Muscle layer of duodenum (tissue), 2 donors: ENCODE data around the gene PRR4.

Experiments used
- H3K27ac ChIP-seq: one replicate; pipeline ENCODE4 v1.7.0; 2013; ENCODE audit warnings: mild to moderate bottlenecking, low read length
- H3K27me3 ChIP-seq: one replicate; pipeline ENCODE4 v1.7.0; 2013; ENCODE audit warnings: low read depth, mild to moderate bottlenecking, control low read depth, low read length
- H3K36me3 ChIP-seq, 2 donors: one replicate each; pipeline ENCODE4 v1.7.0; 2013; ENCODE audit warnings: low read length in 2 of 2, control low read depth in 1 of 2, mild to moderate bottlenecking in 1 of 2; ENCODE audit not compliant: insufficient read depth in 2 of 2, control insufficient read depth in 1 of 2
- H3K4me1 ChIP-seq, 2 donors: one replicate each; pipeline ENCODE4 v1.7.0; 2013; ENCODE audit warnings: low read length in 2 of 2, mild to moderate bottlenecking in 2 of 2, control low read depth in 1 of 2, moderate library complexity in 1 of 2; ENCODE audit not compliant: insufficient read depth in 2 of 2, control insufficient read depth in 1 of 2
- H3K4me3 ChIP-seq, 2 donors: one replicate each; pipeline ENCODE4 v1.7.0; 2013; ENCODE audit warnings: low read length in 2 of 2, low read depth in 1 of 2, mild to moderate bottlenecking in 1 of 2
- H3K9me3 ChIP-seq, 2 donors: one replicate each; pipeline ENCODE4 v1.7.0; 2013; ENCODE audit warnings: low read length in 2 of 2, control low read depth in 1 of 2, mild to moderate bottlenecking in 1 of 2; ENCODE audit not compliant: control insufficient read depth in 1 of 2
- donor health status: healthy.

The PRR4 gene

GRCh38 chr12:10851243-10851858 lies 2.1 kb upstream of the PRR4 start:
- Histone ChIP-seq H3K9me3 (no peaks in the 10 kb centered on the region), H3K27me3 (no peaks in the 10 kb centered on the region), H3K36me3 (peaks cover 0 to 12% of the 10 kb centered on the region in 2 donors), H3K4me1 (no peaks in the 10 kb centered on the region), H3K27ac (no peak overlapping the region), H3K4me3 (no peak overlapping the region)

DNA sequence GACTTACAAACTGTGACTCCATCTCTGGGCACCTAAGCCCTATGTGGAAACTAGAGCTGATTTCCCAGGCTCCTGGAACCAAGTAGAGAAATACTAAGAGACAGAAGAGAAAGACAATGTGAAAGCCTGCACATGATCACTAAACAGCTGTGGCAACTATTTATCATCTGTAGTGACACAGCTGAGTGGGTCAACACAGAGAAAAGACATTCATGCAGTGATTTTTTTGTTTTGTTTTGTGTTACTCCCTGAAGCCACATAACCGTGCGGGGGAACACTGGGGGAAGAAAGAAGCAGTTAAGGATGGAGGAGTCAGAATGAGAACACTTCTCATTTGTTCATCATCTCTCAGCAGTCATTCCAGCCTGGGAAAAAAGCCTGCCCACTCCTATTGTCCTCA lies 1.5 kb downstream of the PRR4 start:
- Histone ChIP-seq H3K27me3 (no peaks in the 10 kb centered on the region), H3K4me1 (no peaks in the 10 kb centered on the region), H3K9me3 (no peaks in the 10 kb centered on the region), H3K36me3 (peaks cover 0 to 10% of the 10 kb centered on the region in 2 donors), H3K4me3 (no peak overlapping the region), H3K27ac (no peak overlapping the region)

DNA sequence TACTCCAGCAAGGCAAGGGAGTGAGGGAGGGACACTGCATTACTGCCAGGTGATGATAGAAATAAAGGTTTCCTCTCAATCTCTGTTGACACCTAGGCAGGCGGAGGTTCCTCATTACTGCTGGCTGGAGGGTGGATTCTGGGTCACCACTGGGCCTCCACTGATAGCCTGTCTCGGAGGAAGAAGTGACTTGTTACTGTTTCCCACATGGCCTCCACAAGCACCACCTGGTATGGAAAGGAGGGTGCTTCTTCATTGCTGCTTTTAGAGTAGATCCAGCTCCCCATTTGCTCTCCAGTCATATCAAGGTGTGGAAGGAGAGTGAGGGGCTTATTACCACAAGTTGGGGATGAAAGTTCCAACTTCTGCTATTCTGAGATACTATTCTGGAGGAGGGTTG lies 6.4 kb downstream of the PRR4 start:
- no peak overlapping the region for H3K4me3 ChIP-seq
- no peaks in the 10 kb centered on the region for H3K4me1 ChIP-seq
- peaks cover 0 to under 1% of the 10 kb centered on the region in 2 donors for H3K9me3 ChIP-seq
- no peak overlapping the region for H3K27ac ChIP-seq
- no peaks in the 10 kb centered on the region for H3K27me3 ChIP-seq
- peaks cover 0 to 10% of the 10 kb centered on the region in 2 donors for H3K36me3 ChIP-seq

GRCh38 chr12:10838461-10838860 lies 10.8 kb downstream of the PRR4 start:
- Histone ChIP-seq H3K27me3 (no peaks in the 10 kb centered on the region), H3K36me3 (peaks cover 0 to 7% of the 10 kb centered on the region in 2 donors), H3K9me3 (peaks cover 0 to 6% of the 10 kb centered on the region in 2 donors), H3K4me3 (no peak overlapping the region), H3K27ac (no peak overlapping the region), H3K4me1 (no peaks in the 10 kb centered on the region)

DNA sequence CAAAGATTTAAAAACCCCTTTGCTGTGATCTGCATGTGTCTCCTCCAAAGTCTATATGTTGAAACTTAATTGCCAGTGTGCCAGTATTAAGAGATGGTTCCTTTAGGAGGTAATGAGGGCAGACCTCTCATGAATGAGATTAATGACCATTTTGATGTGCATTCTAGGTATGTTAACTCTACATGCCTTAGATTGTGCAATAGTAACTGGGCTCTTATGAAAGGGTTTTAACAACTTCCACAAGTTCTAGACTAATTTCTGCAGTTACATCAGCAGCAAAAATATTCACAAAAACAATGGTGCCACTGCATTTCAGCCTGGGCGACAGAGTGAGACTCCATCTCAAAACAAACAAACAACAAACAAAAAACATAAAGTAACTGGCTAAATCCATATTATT lies 19.3 kb downstream of the PRR4 start:
- H3K27ac ChIP-seq = no peak overlapping the region
- H3K4me1 ChIP-seq = no peaks in the 10 kb centered on the region
- H3K36me3 ChIP-seq = no peaks in the 10 kb centered on the region
- no peaks in the 10 kb centered on the region for H3K27me3 ChIP-seq
- no peaks in the 10 kb centered on the region for H3K9me3 ChIP-seq
- no peak overlapping the region for H3K4me3 ChIP-seq

- no peaks in the 10 kb centered on the region for H3K4me1 ChIP-seq
- H3K27ac ChIP-seq = no peak within 1 kb of the TSS
- no peak within 1 kb of the TSS for H3K4me3 ChIP-seq
- no peaks in the 10 kb centered on the region for H3K27me3 ChIP-seq
- no peaks in the 10 kb centered on the region for H3K36me3 ChIP-seq
- H3K9me3 ChIP-seq = no peaks in the 10 kb centered on the region
Observed at GRCh38 chr12:10826258-10826657, 23.0 kb downstream of the PRR4 start, which contains the start of gene TAS2R10. TAS2R10 (minus strand) TSS chr12:10826358; CDS start chr12:10826269, 89 bp downstream.

DNA sequence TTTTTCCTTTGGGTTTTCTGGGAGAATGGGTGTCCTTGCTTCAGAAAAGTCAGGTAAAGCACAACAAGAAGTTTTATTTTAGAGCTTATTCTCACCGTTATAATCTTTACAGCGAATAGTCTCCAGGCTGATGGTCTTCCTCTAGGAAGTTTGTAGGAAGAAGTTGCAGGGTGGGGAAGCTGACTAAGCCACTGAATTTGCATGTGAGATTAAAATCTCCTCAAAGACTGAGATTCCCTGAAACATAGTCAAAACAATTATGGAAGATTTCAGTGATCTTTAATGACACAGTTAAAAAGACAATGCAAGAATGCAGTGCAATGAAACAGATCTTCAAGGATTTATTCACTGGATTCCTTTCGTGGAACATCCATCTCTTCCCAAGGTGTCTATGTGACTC lies 24.3 kb downstream of the PRR4 start:
- Histone ChIP-seq H3K9me3 (no peaks in the 10 kb centered on the region), H3K4me1 (no peaks in the 10 kb centered on the region), H3K27ac (no peak overlapping the region), H3K4me3 (no peak overlapping the region), H3K27me3 (no peaks in the 10 kb centered on the region), H3K36me3 (no peaks in the 10 kb centered on the region)

- Histone ChIP-seq H3K27ac (no peak overlapping the region), H3K4me3 (no peak overlapping the region), H3K9me3 (no peaks in the 10 kb centered on the region), H3K4me1 (no peaks in the 10 kb centered on the region), H3K27me3 (no peaks in the 10 kb centered on the region), H3K36me3 (no peaks in the 10 kb centered on the region)
Observed at GRCh38 chr12:10811883-10812536, 37.3 kb downstream of the PRR4 start.

DNA sequence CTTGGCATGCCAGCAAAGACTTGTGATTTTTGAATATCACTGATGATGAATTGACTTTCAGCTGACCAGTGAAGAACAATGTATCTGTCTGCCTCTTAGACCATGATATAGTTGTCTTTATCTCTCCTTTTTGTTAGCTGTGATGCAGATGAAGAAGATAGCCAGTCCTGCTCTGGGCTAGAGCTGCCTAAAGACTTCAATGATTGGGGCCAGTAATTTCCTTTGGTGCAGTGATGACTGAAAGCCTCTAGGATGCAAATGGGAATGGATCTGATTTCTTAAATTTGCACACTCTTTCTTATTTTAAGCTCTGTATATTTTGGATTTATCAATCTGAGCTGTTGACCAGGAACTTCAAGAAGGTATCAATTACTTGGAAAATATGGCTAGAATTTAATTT lies 39.2 kb downstream of the PRR4 start, which contains the start of gene TAS2R9:
Gene TAS2R9, minus strand, starts transcription at position 101 of the 400 bp plus-strand sequence. Its CDS starts 93 bp downstream, at position 8.
- Histone ChIP-seq H3K9me3 (no peaks in the 10 kb centered on the region), H3K36me3 (no peaks in the 10 kb centered on the region), H3K4me1 (no peaks in the 10 kb centered on the region), H3K4me3 (no peak within 1 kb of the TSS), H3K27ac (no peak within 1 kb of the TSS), H3K27me3 (no peaks in the 10 kb centered on the region)

DNA sequence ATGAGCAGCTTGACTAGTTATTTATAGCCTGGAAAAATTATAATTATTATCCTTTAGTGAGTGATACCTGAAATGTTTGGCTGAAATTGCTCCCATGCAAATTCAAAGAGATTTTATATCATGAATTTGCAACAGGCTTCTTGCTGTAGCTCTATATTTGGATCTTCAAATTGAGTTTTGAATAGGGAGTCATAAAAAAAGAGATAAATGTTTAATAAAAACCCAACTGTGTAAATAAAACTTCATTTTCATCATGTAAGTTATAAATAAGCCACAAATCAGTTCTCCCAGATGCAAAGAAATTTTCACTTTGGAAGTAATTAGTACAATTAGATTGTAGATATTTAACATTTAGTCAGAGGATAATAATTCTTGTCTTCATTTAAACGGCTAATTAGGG lies 42.1 kb downstream of the PRR4 start, which contains the start of gene TAS2R8:
Gene TAS2R8, minus strand, starts transcription at position 101 of the 400 bp plus-strand sequence. CDS start 306 bp downstream, outside the sequence.
- Histone ChIP-seq H3K4me3 (no peak within 1 kb of the TSS), H3K36me3 (no peaks in the 10 kb centered on the region)

DNA sequence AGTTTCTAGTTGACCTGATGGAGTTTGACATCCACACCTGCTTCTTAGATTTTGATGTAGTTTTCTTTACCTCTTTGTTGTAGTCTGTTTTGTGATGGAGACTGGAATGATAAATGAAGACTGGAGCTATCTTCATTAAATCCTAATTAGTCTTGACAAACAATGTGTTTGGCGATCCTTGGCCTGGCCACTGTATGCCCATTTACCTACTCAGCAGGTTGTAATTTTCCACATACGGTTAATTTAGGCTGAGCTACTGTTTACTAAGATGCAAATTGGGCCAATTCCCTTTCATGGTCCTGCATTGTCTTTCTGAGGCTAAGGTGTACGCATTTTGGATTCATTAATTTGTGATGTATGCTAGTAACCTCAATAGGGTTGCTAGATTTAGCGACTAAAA lies 46.7 kb downstream of the PRR4 start, which contains the start of gene TAS2R7:
Gene TAS2R7, minus strand, starts transcription at position 41 of the 400 bp plus-strand sequence. CDS start 57 bp downstream, outside the sequence.
- Histone ChIP-seq H3K27me3 (no peaks in the 10 kb centered on the region), H3K4me3 (no peak within 1 kb of the TSS), H3K4me1 (no peaks in the 10 kb centered on the region), H3K27ac (no peak within 1 kb of the TSS), H3K9me3 (no peaks in the 10 kb centered on the region), H3K36me3 (no peaks in the 10 kb centered on the region)

More for the DNA sequence above, 42.1 kb downstream of the PRR4 start, which contains the start of gene TAS2R8:
- H3K9me3 ChIP-seq = no peaks in the 10 kb centered on the region
- no peaks in the 10 kb centered on the region for H3K4me1 ChIP-seq
- no peaks in the 10 kb centered on the region for H3K27me3 ChIP-seq
- no peak within 1 kb of the TSS for H3K27ac ChIP-seq
